Measurements from ENCODE around the gene NUDT17. TPM values are rescaled to one million over a fixed set of nuclear protein-coding genes. Genes with fewer than 3 reads are reported as not detected.
"Not testable (repeated sequence)": the region's sequence is repeated elsewhere in the genome, so short reads cannot be mapped to it uniquely, and the experiment has no call there.

NUDT17 gene
- polyA plus RNA-seq, 1 donor (not counting 4 experiments of a cell fraction or from before 2014, with no cell fraction given): 1.3 TPM

- Histone ChIP-seq H3K4me3 (ENCODE audit: control insufficient read depth in 2 of 3, extremely low read depth in 1 of 3, insufficient read depth in 2 of 3, low read depth in 1 of 3, low read length in 3 of 3) (no peak overlapping the region), H3K79me2 (ENCODE audit: control insufficient read depth, insufficient read depth, low read length) (peaks cover 28% of the 10 kb centered on the region), H3K9ac (ENCODE audit: control insufficient read depth, extremely low read depth, insufficient read depth, low read length) (no peak overlapping the region), H3K9me1 (ENCODE audit: control insufficient read depth, extremely low read depth, insufficient read depth, low read length) (no peaks in the 10 kb centered on the region), H2AFZ (ENCODE audit: control insufficient read depth, low read length) (no peak overlapping the region), H4K20me1 (ENCODE audit: control insufficient read depth, extremely low read depth, insufficient read depth, low read length) (no peaks in the 10 kb centered on the region), H3K36me3 (ENCODE audit: control insufficient read depth in 2 of 2, extremely low read depth in 1 of 2, insufficient read depth in 2 of 2, low read length in 2 of 2) (peaks cover 0 to 1% of the 10 kb centered on the region in 2 experiments), H3K27ac (ENCODE audit: control insufficient read depth, insufficient read depth, low read length) (no peak overlapping the region), H3K4me1 (ENCODE audit: control insufficient read depth, extremely low read depth, insufficient read depth, low read length) (peaks cover 1% of the 10 kb centered on the region), H3K9me3 (ENCODE audit: control insufficient read depth, low read depth, low read length) (no peaks in the 10 kb centered on the region), H3K4me2 (ENCODE audit: control insufficient read depth, extremely low read depth, insufficient read depth, low read depth, low read length) (no peak overlapping the region), H3K27me3 (ENCODE audit: control insufficient read depth, extremely low read depth, insufficient read depth, low read length) (no peaks in the 10 kb centered on the region)
- TF ChIP-seq CTCF (optimal IDR thresholded peaks at IDR 0.05 in 1 of 3, IDR thresholded peaks at IDR 0.05 in 1 of 3, conservative IDR thresholded peaks at IDR 0.05 in 1 of 3; ENCODE audit: extremely low read depth in 1 of 3, insufficient read depth in 2 of 3, low read length in 3 of 3) (no peak), EZH2 (IDR thresholded peaks at IDR 0.05; ENCODE audit: low read length) (no peak)
- DNase-seq (ENCODE audit: low read depth, low spot score) (no peak), FAIRE-seq (no peak)
- dilution Hi-C loops (cut with MboI; ENCODE audit: extremely low pct_ligation_motif_present, low sequenced_read_pairs): no loop called here
These were observed 38.6 kb upstream of the NUDT17 start for GRCh38 chr1:145806844-145807243.

DNA sequence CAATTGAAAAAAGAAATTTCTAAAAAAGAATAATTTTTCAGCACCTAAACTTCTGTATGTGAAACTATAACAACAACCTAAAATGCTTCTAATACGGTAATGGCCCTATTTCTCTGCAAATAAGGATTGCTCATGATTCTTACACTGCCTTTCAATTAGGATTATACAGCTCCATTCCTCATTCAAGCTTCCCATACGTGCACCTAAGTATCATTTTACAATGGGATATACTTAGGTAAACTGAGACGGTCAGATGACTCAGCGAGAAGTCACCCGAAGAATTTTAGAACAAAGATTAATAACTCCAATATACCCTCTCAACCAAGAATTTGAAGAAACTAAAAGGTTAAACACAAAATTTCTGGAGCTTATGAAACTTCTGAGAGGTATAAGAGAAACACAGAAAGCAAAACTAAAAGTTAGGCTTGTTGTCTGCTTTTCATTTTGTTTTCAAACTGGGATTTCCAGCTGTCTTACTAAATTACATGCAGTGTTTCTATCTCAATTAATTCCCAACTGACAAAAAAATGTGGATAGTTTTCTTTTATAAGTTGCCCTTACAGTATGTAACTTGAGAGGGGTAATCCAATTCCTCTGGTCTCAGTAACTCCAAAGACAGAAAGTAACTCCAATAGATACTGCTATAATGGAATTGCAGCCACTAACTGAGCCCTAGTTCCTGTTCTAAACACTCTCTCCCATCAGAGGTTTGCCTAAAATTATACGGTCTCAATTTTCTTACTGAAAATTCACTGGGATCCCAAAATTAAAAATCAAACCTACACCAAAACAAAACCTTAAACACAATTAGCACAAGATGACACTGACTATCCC is 32.2 kb upstream of the NUDT17 start:
- H2AFZ ChIP-seq (ENCODE audit: control insufficient read depth, low read length); H3K4me1 ChIP-seq (ENCODE audit: control insufficient read depth, extremely low read depth, insufficient read depth, low read length); H3K27me3 ChIP-seq (ENCODE audit: control insufficient read depth, extremely low read depth, insufficient read depth, low read length); H3K36me3 ChIP-seq (ENCODE audit: control insufficient read depth in 2 of 2, extremely low read depth in 1 of 2, insufficient read depth in 2 of 2, low read length in 2 of 2); dilution Hi-C loops (cut with MboI; ENCODE audit: extremely low pct_ligation_motif_present, low sequenced_read_pairs); H3K9me1 ChIP-seq (ENCODE audit: control insufficient read depth, extremely low read depth, insufficient read depth, low read length); H3K79me2 ChIP-seq (ENCODE audit: control insufficient read depth, insufficient read depth, low read length); H3K4me2 ChIP-seq (ENCODE audit: control insufficient read depth, extremely low read depth, insufficient read depth, low read depth, low read length); H3K9ac ChIP-seq (ENCODE audit: control insufficient read depth, extremely low read depth, insufficient read depth, low read length); H4K20me1 ChIP-seq (ENCODE audit: control insufficient read depth, extremely low read depth, insufficient read depth, low read length); DNase-seq (ENCODE audit: low read depth, low spot score); H3K27ac ChIP-seq (ENCODE audit: control insufficient read depth, insufficient read depth, low read length); FAIRE-seq; H3K9me3 ChIP-seq (ENCODE audit: control insufficient read depth, low read depth, low read length); H3K4me3 ChIP-seq (ENCODE audit: control insufficient read depth in 2 of 3, extremely low read depth in 1 of 3, insufficient read depth in 2 of 3, low read depth in 1 of 3, low read length in 3 of 3): not testable (repeated sequence)

DNA sequence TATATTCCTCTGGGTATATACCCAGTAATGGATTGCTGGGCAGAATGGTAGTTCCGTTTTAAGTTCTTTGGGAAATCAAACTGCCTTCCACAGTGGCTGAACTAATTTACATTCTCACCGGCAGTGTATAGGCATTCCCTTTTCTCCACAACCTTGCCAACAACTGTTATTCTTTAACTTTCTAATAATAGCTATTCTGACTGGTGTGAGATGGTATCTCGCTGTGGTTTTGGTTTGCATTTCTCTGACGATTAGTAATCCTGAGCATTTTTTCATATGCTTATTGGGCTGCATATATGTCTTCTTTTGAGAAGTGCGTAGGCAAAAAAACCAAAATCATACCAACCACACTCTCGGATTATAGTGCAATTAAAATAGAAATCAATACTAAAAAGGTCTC is 27.3 kb upstream of the NUDT17 start:
- H3K4me2 ChIP-seq (ENCODE audit: control insufficient read depth, extremely low read depth, insufficient read depth, low read depth, low read length): not testable (repeated sequence)

GRCh38 chr1:145822779-145823331 is 22.6 kb upstream of the NUDT17 start:
- H3K9me3 ChIP-seq (ENCODE audit: control insufficient read depth, low read depth, low read length); H3K4me2 ChIP-seq (ENCODE audit: control insufficient read depth, extremely low read depth, insufficient read depth, low read depth, low read length); H2AFZ ChIP-seq (ENCODE audit: control insufficient read depth, low read length); H3K9me1 ChIP-seq (ENCODE audit: control insufficient read depth, extremely low read depth, insufficient read depth, low read length); H3K9ac ChIP-seq (ENCODE audit: control insufficient read depth, extremely low read depth, insufficient read depth, low read length); H3K27ac ChIP-seq (ENCODE audit: control insufficient read depth, insufficient read depth, low read length); H3K27me3 ChIP-seq (ENCODE audit: control insufficient read depth, extremely low read depth, insufficient read depth, low read length); FAIRE-seq; dilution Hi-C loops (cut with MboI; ENCODE audit: extremely low pct_ligation_motif_present, low sequenced_read_pairs); DNase-seq (ENCODE audit: low read depth, low spot score); H3K4me1 ChIP-seq (ENCODE audit: control insufficient read depth, extremely low read depth, insufficient read depth, low read length); H3K4me3 ChIP-seq (ENCODE audit: control insufficient read depth in 2 of 3, extremely low read depth in 1 of 3, insufficient read depth in 2 of 3, low read depth in 1 of 3, low read length in 3 of 3); H4K20me1 ChIP-seq (ENCODE audit: control insufficient read depth, extremely low read depth, insufficient read depth, low read length): not testable (repeated sequence)
- H3K36me3 ChIP-seq (ENCODE audit: control insufficient read depth in 2 of 2, extremely low read depth in 1 of 2, insufficient read depth in 2 of 2, low read length in 2 of 2): peaks cover 5 to 13% of the 10 kb centered on the region in 2 experiments
- peaks cover 26% of the 10 kb centered on the region for H3K79me2 ChIP-seq (ENCODE audit: control insufficient read depth, insufficient read depth, low read length)

More for the DNA sequence above, 27.3 kb upstream of the NUDT17 start:
- dilution Hi-C loops (cut with MboI; ENCODE audit: extremely low pct_ligation_motif_present, low sequenced_read_pairs); H3K4me3 ChIP-seq (ENCODE audit: control insufficient read depth in 2 of 3, extremely low read depth in 1 of 3, insufficient read depth in 2 of 3, low read depth in 1 of 3, low read length in 3 of 3); FAIRE-seq; H4K20me1 ChIP-seq (ENCODE audit: control insufficient read depth, extremely low read depth, insufficient read depth, low read length); H3K9ac ChIP-seq (ENCODE audit: control insufficient read depth, extremely low read depth, insufficient read depth, low read length); H3K9me1 ChIP-seq (ENCODE audit: control insufficient read depth, extremely low read depth, insufficient read depth, low read length); H3K4me1 ChIP-seq (ENCODE audit: control insufficient read depth, extremely low read depth, insufficient read depth, low read length); H3K27me3 ChIP-seq (ENCODE audit: control insufficient read depth, extremely low read depth, insufficient read depth, low read length); H3K9me3 ChIP-seq (ENCODE audit: control insufficient read depth, low read depth, low read length); H3K36me3 ChIP-seq (ENCODE audit: control insufficient read depth in 2 of 2, extremely low read depth in 1 of 2, insufficient read depth in 2 of 2, low read length in 2 of 2); H3K27ac ChIP-seq (ENCODE audit: control insufficient read depth, insufficient read depth, low read length); H2AFZ ChIP-seq (ENCODE audit: control insufficient read depth, low read length); DNase-seq (ENCODE audit: low read depth, low spot score); H3K79me2 ChIP-seq (ENCODE audit: control insufficient read depth, insufficient read depth, low read length): not testable (repeated sequence)
